Endothelial cell of umbilical vein (primary cell): ENCODE results near the gene DPP10. TPM values are rescaled to one million over a fixed set of nuclear protein-coding genes. Genes with fewer than 3 reads are reported as not detected.

Experiments
- BruUV-seq: library from RNA; stranded (reverse); fragments of 400-500 nt; replicated peaks from 2 replicates; lab custom pipeline; 2021; lab: Mats Ljungman, UMichigan
- CTCF ChIA-PET: fragments of 300-600, 350-600 bp; sonication (Branson Sonifier 250); formaldehyde crosslinking; loops from one replicate; lab custom pipeline; 2021; ENCODE audit warnings: antibody characterized with exemption, inconsistent platforms; lab: Charles Lee
- POLR2A ChIA-PET: fragments of 300-600, 350-600 bp; sonication (Branson Sonifier 250); formaldehyde crosslinking; loops from one replicate; lab custom pipeline; 2021; ENCODE audit warnings: antibody characterized with exemption, inconsistent platforms; lab: Charles Lee
- DNase-seq: peaks from one replicate; pipeline ENCODE4 v3.0.0-alpha.2; 2011; ENCODE audit warnings: low read depth, low spot score
- FAIRE-seq: peaks from 2 replicates; lab custom pipeline; 2011; peaks lifted over from hg19 to GRCh38; lab: Jason Lieb, UNC
- H2AFZ ChIP-seq: 2 replicates; pipeline ENCODE4 v1.6.0; 2012; ENCODE audit warnings: low read depth, low read length, control low read depth, inconsistent platforms
- H3K27ac ChIP-seq: 2 replicates; pipeline ENCODE4 v1.5.1; 2011; ENCODE audit warnings: low read depth, mild to moderate bottlenecking, control low read depth, low read length, moderate library complexity; ENCODE audit not compliant: insufficient read depth
- H3K27me3 ChIP-seq, 2 experiments: 2 replicates each; pipeline versions ENCODE4 v1.6.0 to v1.6.1; 2011; ENCODE audit warnings: low read length in 2 of 2, mixed read lengths in 1 of 2; ENCODE audit not compliant: control insufficient read depth in 2 of 2, insufficient read depth in 2 of 2
- H3K36me3 ChIP-seq, 2 experiments: 2 replicates in 1 of 2; 3 replicates in 1 of 2; pipeline ENCODE4 v1.5.1; 2011; ENCODE audit warnings: low read length in 2 of 2, mild to moderate bottlenecking in 1 of 2, moderate library complexity in 1 of 2; ENCODE audit not compliant: control insufficient read depth in 2 of 2, insufficient read depth in 2 of 2; ENCODE audit errors: extremely low read depth in 1 of 2
- H3K4me1 ChIP-seq: 3 replicates; pipeline ENCODE4 v1.5.1; 2011; ENCODE audit warnings: mild to moderate bottlenecking, low read length; ENCODE audit not compliant: control insufficient read depth, insufficient read depth; ENCODE audit errors: extremely low read depth
- H3K4me2 ChIP-seq: 2 replicates; pipeline ENCODE4 v1.6.1; 2011; ENCODE audit warnings: low read length, control low read depth, mixed read lengths; ENCODE audit not compliant: insufficient read depth
- H3K4me3 ChIP-seq, 3 experiments: fragments of 200-600 bp in 1 of 3; sonication (generic), shearing (Covaris generic) in 1 of 3; replicated peaks in 1 of 3; 2 replicates each; pipeline ENCODE4 v1.5.1; 2011 to 2016; ENCODE audit warnings: control low read depth in 3 of 3, low read length in 3 of 3, mild to moderate bottlenecking in 2 of 3, inconsistent platforms in 1 of 3, low read depth in 1 of 3, moderate library complexity in 1 of 3; ENCODE audit not compliant: insufficient read depth in 1 of 3
- H3K79me2 ChIP-seq: 2 replicates; pipeline ENCODE4 v1.6.0; 2012; ENCODE audit warnings: low read length, inconsistent platforms; ENCODE audit not compliant: control insufficient read depth, insufficient read depth
- H3K9ac ChIP-seq: replicated peaks from 2 replicates; pipeline ENCODE3; 2011; ENCODE audit warnings: low read length, control low read depth; ENCODE audit not compliant: insufficient read depth; ENCODE audit errors: extremely low read depth
- H3K9me1 ChIP-seq: replicated peaks from 3 replicates; pipeline ENCODE4 v1.6.0; 2011; ENCODE audit warnings: mild to moderate bottlenecking, low read length; ENCODE audit not compliant: control insufficient read depth, insufficient read depth; ENCODE audit errors: extremely low read depth
- H3K9me3 ChIP-seq: replicated peaks from 2 replicates; pipeline ENCODE4 v1.5.1; 2012; ENCODE audit warnings: low read length, inconsistent platforms; ENCODE audit not compliant: control insufficient read depth, insufficient read depth
- H4K20me1 ChIP-seq: replicated peaks from 2 replicates; pipeline ENCODE3; 2011; ENCODE audit warnings: mild to moderate bottlenecking, low read length; ENCODE audit not compliant: control insufficient read depth, insufficient read depth; ENCODE audit errors: extremely low read depth
- EZH2 ChIP-seq: IDR thresholded peaks from 2 replicates; pipeline ENCODE4 v1.6.1; 2012; ENCODE audit warnings: borderline replicate concordance, low read depth, mild to moderate bottlenecking, moderate library complexity, low read length, inconsistent platforms; ENCODE audit not compliant: severe bottlenecking
- FOS ChIP-seq: IDR thresholded peaks from 2 replicates; pipeline ENCODE4 v1.6.1; 2011; ENCODE audit warnings: mild to moderate bottlenecking, low read length, moderate library complexity, borderline replicate concordance; ENCODE audit not compliant: insufficient read depth
- GATA2 ChIP-seq: IDR thresholded peaks from 2 replicates; pipeline ENCODE4 v1.7.0; 2011; ENCODE audit warnings: low read depth, mild to moderate bottlenecking, moderate library complexity, mixed read lengths, low read length; ENCODE audit not compliant: insufficient read length, insufficient read depth
- JUN ChIP-seq: IDR thresholded peaks from 2 replicates; pipeline ENCODE4 v1.6.1; 2011; ENCODE audit warnings: borderline replicate concordance, low read depth; ENCODE audit not compliant: insufficient read length, insufficient read depth
- POLR2AphosphoS5 ChIP-seq: IDR thresholded peaks from 2 replicates; pipeline ENCODE4 v1.6.1; 2012; ENCODE audit warnings: low read depth, mild to moderate bottlenecking, control low read depth, low read length, moderate library complexity; ENCODE audit not compliant: insufficient read depth
- dilution Hi-C: fragments of 300-500 bp; cut with MboI; formaldehyde crosslinking; loops from one replicate; pipeline ENCODE4 v1.15.0; 2019; ENCODE audit warnings: low sequenced_read_pairs; ENCODE audit not compliant: extremely low pct_ligation_motif_present
- intact Hi-C: fragments of 100-400 bp; cut with micrococcal nuclease; formaldehyde crosslinking; loops from one replicate; pipeline ENCODE4 v1.10.0; 2022
- polyA plus RNA-seq, 4 experiments: library from polyadenylated mRNA; depleted of rRNA in 3 of 4; stranded (reverse) in 3 of 4; unstranded in 1 of 4; fragments of >200 nt; gene quantifications; 2 replicates each; pipeline versions ENCODE4 v1.2.1 to v1.2.3, GENCODE V29; 2011 to 2012; ENCODE audit warnings: missing spikeins in 1 of 4
- total RNA-seq: library from RNA; stranded (reverse); gene quantifications from 2 replicates; pipeline ENCODE4 v1.2.3, GENCODE V29; 2021
- TF ChIP-seq, protein P1 (sequence below), 2 donors: IDR thresholded peaks; 1 replicate in 1 of 2; 2 replicates in 1 of 2; pipeline ENCODE4 v1.5.1; 2011; ENCODE audit warnings: low read length in 2 of 2, mild to moderate bottlenecking in 2 of 2, moderate library complexity in 2 of 2, control low read depth in 1 of 2, inconsistent platforms in 1 of 2, low read depth in 1 of 2; ENCODE audit not compliant: insufficient read depth in 1 of 2; ENCODE audit errors: extremely low read depth in 1 of 2
- TF ChIP-seq, protein P2 (sequence below): IDR thresholded peaks from 2 replicates; pipeline ENCODE4 v1.6.1; 2011; ENCODE audit not compliant: insufficient read depth, insufficient read length

DPP10 gene
- total and polyA plus RNA-seq, 2 donors (not counting 3 experiments of a cell fraction or from before 2014, with no cell fraction given) = not detected

DNA sequence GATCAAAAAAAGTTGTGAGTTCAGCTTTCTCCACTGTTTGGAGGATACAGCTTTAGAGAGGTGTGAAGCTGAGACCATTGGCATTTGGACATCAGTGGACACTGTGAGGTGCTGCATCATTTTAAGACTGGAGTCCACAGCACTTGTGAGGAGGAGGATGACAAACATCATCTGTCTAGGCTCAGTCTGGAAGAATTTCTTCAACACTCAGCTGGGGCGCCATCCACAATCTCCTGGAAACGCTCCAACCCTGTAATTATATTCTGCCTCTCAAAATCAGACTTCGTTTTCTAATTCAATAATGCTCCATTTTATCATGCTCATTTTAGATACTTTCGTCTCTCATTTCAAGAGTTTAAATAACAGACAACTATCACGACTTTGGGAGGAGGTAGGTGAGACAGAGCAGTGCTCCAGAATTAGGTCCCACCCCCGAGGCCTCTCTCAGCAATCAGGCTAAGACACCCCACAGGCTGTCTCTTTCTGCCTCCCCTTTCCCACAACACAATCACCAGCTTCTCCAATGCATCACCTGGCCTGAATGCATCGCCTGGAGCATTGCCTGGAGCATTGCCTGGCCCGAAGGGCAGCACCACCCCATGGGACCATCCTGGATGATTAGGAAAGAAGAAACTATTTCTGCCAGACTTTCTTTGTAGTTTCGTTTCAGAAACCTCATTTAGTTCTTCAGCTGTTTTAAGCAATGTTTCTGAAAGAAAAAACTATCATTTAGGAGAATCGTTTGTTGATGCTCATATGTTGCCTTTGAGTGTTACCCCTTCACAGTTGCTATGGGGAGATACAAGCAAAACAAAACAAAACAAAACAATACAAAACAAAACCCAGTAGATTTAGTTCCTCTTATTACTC, 37.0 kb upstream of the DPP10 start:
- H3K36me3 ChIP-seq = no peaks in the 10 kb centered on the region
- no peaks in the 10 kb centered on the region for H3K9me1 ChIP-seq
- no peaks in the 10 kb centered on the region for H4K20me1 ChIP-seq
- FAIRE-seq = no peak
- BruUV-seq = no TSS peak
- H3K9me3 ChIP-seq = peaks cover 6% of the 10 kb centered on the region
- POLR2A ChIA-PET = no interaction called here
- H3K79me2 ChIP-seq = no peaks in the 10 kb centered on the region
- H3K27me3 ChIP-seq = no peaks in the 10 kb centered on the region
- CTCF ChIA-PET = no interaction called here
- H2AFZ ChIP-seq = no peak overlapping the region
- H3K4me3 ChIP-seq = no peak overlapping the region
- DNase-seq = no peak
- H3K9ac ChIP-seq = no peak overlapping the region
- H3K4me2 ChIP-seq = no peak overlapping the region
- TF ChIP-seq POLR2AphosphoS5 = no peak
- TF ChIP-seq, protein P1, sequence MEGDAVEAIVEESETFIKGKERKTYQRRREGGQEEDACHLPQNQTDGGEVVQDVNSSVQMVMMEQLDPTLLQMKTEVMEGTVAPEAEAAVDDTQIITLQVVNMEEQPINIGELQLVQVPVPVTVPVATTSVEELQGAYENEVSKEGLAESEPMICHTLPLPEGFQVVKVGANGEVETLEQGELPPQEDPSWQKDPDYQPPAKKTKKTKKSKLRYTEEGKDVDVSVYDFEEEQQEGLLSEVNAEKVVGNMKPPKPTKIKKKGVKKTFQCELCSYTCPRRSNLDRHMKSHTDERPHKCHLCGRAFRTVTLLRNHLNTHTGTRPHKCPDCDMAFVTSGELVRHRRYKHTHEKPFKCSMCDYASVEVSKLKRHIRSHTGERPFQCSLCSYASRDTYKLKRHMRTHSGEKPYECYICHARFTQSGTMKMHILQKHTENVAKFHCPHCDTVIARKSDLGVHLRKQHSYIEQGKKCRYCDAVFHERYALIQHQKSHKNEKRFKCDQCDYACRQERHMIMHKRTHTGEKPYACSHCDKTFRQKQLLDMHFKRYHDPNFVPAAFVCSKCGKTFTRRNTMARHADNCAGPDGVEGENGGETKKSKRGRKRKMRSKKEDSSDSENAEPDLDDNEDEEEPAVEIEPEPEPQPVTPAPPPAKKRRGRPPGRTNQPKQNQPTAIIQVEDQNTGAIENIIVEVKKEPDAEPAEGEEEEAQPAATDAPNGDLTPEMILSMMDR (IDR thresholded peaks at IDR 0.05; ENCODE audit: extremely low read depth in 1 of 2, insufficient read depth in 1 of 2, low read depth in 1 of 2, low read length in 2 of 2) = no peak
- TF ChIP-seq EZH2 = no peak
- TF ChIP-seq JUN = no peak
- TF ChIP-seq, protein P2, sequence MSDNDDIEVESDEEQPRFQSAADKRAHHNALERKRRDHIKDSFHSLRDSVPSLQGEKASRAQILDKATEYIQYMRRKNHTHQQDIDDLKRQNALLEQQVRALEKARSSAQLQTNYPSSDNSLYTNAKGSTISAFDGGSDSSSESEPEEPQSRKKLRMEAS = no peak
- no peak for TF ChIP-seq FOS
- TF ChIP-seq GATA2 = no peak
- no peaks in the 10 kb centered on the region for H3K4me1 ChIP-seq
- no peak overlapping the region for H3K27ac ChIP-seq
- dilution Hi-C loops (no loop called here), intact Hi-C loops (no loop called here)
